HEK293T (cell line): ENCODE data around the gene C20orf202.

Source experiments
- ARNT ChIP-seq: fragments of 450-650 bp; IDR thresholded peaks from 2 replicates; pipeline ENCODE4 v1.6.1; 2017; ENCODE audit warnings: mild to moderate bottlenecking
- CTBP1 ChIP-seq: fragments of 450-650 bp; IDR thresholded peaks from 2 replicates; pipeline ENCODE4 v1.6.1; 2016; ENCODE audit warnings: borderline replicate concordance
- ELF4 ChIP-seq: fragments of 450-650 bp; IDR thresholded peaks from 2 replicates; pipeline ENCODE4 v1.6.1; 2017; ENCODE audit warnings: antibody characterized with exemption
- FOXA1 ChIP-seq: fragments of 450-650 bp; IDR thresholded peaks from 2 replicates; pipeline ENCODE4 v1.6.1; 2016; ENCODE audit warnings: mild to moderate bottlenecking
- FOXM1 ChIP-seq: fragments of 450-650 bp; IDR thresholded peaks from 2 replicates; pipeline ENCODE4 v1.6.1; 2017; ENCODE audit warnings: mild to moderate bottlenecking, borderline replicate concordance
- HDGF ChIP-seq: fragments of 450-650 bp; IDR thresholded peaks from 2 replicates; pipeline ENCODE4 v1.6.1; 2017; ENCODE audit warnings: antibody characterized with exemption, borderline replicate concordance
- NFRKB ChIP-seq: fragments of 450-650 bp; IDR thresholded peaks from 2 replicates; pipeline ENCODE4 v1.6.1; 2016; ENCODE audit warnings: mild to moderate bottlenecking, moderate library complexity
- TF ChIP-seq, protein P1 (sequence below): fragments of 450-650 bp; IDR thresholded peaks from 2 replicates; pipeline ENCODE4 v1.6.1; 2016

DNA sequence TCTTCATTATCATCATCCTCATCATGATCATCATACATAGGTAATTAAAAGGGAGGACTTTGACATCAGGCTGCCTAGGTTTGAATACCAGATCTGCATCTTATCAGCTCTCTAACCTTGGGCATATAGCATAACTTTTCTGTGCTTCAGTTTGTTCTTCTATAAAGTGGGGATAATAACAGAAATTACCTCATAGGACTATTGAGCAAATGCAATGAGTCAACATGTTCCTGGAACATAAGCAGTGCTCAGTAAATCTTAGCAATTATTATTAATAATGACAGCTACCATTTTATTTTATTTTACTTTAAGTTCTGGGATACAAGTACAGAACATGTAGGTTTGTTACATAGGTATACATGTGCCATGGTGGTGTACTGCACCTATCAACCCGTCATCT is 7.2 kb downstream of the C20orf202 start:
- TF ChIP-seq ARNT (no peak), HDGF (no peak), ELF4 (no peak), NFRKB (no peak), FOXA1 (no peak), FOXM1 (no peak), CTBP1 (no peak)
- TF ChIP-seq, protein P1, sequence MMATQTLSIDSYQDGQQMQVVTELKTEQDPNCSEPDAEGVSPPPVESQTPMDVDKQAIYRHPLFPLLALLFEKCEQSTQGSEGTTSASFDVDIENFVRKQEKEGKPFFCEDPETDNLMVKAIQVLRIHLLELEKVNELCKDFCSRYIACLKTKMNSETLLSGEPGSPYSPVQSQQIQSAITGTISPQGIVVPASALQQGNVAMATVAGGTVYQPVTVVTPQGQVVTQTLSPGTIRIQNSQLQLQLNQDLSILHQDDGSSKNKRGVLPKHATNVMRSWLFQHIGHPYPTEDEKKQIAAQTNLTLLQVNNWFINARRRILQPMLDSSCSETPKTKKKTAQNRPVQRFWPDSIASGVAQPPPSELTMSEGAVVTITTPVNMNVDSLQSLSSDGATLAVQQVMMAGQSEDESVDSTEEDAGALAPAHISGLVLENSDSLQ: no peak
